Kidney tubule cell (primary cell): ENCODE data around the gene NPAT.
"Not testable (repeated sequence)": the region's sequence is repeated elsewhere in the genome, so short reads cannot be mapped to it uniquely, and the experiment has no call there.

Experiments used
- DNase-seq: peaks from one replicate; pipeline ENCODE4 v3.0.0-alpha.2; 2018; ENCODE audit warnings: low spot score

The NPAT gene

DNA sequence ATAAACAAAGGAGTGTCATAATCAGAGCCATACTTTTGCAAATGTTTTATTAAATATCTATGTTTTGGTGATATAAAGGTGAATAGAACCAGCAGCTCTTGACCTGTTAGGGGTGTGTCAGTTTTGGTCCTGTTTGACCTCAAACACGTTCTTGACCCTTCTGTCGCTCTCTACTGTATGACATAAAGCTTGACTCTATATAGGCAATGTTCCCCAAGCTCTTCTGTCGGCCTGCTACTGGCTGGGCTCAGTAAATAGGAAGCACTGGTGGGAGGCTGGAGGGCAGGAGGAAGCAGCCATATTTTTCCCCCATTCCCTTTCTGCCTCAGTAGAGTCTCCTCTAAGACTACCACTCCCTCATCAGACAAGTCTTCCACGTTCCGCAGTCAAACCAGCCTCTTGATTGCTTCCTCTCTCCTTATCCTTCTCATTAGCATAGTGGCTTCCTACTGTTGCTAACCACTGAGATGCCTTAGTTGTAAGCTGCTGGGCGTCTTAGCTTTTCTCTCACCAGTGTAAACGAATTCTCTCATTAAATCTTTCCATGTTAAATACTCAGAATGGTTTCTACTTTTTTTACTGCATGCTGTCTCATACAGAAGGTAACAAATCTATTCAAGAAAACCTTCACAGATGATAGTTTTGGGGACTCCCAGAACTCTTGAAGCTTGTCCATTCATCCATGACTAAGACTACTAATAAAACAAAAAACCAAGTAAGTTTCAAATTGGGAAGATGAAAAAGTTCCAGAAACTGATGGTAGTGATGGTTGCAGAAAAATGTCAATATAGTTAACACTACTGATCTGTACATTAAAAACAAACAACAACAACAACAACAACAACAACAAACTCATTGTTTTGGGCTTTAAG, 3.3 kb downstream of the NPAT start:
- DNase-seq, result no peak

DNA sequence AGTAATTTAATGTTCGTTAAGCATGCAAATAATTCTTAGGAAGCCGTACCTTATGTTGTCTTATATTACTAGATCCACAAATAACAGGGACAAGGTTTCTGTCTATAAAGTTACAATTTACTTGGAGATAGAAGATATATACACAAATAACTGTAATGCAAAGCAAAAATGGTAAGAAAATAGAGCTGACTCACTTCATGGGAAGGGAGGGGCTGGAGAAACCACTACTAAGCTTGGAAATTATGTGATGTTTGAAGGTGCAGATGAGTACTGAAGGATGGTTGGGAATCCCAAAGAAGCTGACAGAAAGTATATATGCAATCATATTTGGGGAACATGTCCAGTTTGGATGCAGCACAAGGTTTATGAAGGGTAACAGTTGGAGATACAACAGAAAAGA, 4.0 kb downstream of the NPAT start:
- DNase-seq, result no peak

DNA sequence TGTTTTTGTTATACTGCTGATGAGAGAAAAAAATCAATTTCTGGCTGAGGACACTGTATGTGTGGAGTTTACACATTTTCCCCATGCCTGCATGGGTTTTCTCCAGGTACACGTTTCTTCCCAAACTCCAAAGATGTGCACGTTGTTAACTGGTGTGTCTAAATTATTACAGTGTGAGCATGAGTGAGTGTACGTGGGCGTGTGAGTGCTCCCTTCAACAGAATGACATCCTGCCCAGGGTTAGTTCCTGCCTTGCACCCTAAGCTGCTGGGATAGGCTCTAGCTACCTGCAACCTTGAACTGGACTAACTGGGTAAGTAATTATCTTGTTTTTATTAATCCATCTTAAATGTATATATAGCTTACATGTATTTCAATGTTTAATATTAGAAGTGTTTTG, 5.5 kb downstream of the NPAT start:
- DNase-seq, result no peak

DNA sequence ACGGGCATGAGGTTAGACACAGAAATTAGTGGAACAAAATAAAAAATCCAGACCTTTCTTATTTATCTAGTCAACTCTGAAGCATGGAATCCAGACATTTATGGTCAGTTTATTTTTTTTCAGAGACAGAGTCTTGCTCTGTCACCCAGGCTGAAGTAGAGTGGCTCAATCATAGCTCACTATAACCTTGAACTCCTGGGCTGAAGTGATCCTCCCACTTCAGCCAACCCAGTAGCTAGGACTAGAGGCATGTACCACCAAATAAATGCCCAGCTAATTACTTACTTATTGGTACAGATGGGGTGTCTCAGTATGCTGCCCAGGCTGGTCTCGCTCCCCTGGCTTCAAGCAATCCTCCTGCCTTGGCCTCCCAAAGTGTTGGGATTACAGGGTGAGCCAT, 8.7 kb downstream of the NPAT start:
- DNase-seq, result no peak

DNA sequence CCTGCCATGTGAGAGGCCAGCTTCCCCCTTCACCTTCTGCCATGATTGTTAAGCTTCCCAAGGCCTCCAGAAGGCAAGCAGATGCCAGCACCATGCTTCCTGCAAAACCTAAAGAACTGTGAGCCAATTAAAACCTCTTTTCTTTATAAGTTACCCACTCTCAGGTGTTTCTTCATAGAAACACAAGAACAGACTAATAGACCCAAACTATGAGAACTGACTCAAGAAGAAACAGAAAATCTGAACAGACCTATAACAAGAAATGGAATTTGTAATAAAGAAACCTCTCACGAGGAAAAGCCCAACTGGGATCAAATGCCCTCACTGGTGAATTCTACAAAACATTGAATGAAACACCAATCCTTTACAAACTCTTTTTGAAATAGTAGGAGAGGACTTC, 12.0 kb downstream of the NPAT start:
- DNase-seq, result no peak

DNA sequence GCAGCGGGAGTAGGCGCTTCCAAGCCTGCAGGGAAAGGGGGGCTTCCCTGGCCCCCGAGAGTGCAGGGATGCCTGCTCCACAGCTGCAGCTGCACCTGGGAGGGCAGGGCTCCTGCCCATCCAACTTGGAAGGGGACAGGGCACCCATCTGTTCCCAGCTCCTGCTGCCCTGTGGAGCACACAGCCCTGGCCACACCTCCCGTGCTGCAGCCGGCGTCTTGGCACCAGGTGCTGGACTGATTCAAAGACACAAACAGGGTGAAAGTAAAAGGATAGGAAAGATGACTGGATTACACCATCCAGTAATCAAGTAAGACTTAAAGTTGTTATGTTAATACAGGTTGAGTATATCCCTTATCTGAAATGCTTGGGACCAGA, 14.8 kb downstream of the NPAT start:
- no peak for DNase-seq

DNA sequence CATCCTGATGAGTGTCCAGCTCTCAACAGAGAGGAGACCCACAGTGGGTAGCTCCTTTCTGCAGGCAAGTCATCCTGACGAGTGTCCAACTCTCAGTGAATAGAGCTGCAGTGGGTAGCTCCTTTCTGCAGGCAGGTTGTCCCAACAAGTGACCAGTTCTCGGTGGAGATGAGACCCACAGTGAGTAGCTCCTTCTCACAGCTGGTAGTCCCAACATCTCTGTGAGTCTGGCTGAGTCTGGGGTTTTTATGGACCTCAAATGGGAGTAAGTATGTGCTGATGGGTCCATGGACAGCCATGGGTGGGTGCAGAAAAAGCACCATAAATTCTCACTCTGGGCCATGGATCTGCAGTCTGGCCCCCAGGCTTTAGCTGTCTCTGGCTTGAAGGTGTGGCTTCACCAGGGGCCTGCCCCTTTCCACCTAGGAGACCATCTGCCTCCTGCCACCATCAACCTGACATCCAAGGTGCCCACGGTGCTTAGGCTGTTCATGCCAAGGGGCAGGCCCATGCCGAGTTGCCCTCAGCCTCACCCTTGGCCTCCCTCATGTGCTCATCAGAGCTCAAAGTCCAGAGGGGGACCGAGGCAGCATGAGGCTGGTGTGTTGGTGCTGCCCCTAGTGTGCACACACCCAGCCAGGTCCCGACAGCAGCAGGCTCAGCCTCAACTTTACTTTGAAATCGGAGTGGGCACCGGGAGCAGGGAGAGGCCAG, 15.3 kb downstream of the NPAT start:
- DNase-seq, result no peak

DNA sequence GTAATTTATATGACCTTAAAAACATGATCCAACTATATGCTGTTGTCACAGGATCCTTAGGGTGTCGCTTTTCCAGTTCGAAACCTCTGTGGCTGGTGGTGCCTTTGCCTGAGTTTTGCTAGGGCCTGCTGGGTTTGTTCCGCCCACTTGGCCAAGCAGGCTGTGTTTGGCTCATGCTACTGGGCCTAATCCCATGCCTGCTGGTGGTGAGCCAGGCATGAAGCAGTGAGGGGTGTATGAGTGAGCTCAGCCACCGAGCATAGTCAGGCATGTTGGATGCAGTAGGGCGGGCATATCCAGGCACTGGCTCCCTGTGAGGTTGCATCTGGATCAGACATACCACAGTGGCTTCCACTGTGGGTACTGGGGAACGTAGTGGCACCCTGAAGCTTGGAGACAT, 16.3 kb downstream of the NPAT start:
- DNase-seq, result no peak

DNA sequence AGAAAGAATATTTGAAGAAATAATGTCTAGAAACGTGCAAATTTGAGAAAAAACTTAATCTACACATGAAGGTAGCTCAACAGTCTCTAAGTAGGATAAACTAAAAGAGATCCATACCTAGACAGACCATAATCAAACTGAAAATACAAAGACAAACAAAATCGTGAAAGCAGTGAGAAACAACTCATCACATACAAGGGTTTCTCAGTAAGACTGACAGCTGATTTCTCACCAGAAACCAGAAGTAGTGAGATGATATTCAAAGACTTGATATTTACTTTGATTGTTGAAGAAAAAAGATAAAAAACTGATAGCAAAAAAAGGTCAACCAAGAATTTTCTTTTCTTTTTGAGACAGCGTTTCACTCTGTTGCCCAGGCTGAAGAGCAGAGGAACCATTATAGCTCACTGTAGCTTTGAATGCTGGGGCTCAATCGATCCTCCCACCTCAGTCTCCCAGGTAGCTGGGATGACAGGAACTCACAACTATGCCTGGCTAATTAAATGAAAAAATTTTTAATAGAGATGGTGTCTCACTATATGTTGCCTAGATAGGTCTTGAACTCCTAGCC, 17.4 kb downstream of the NPAT start:
- DNase-seq, result no peak

DNA sequence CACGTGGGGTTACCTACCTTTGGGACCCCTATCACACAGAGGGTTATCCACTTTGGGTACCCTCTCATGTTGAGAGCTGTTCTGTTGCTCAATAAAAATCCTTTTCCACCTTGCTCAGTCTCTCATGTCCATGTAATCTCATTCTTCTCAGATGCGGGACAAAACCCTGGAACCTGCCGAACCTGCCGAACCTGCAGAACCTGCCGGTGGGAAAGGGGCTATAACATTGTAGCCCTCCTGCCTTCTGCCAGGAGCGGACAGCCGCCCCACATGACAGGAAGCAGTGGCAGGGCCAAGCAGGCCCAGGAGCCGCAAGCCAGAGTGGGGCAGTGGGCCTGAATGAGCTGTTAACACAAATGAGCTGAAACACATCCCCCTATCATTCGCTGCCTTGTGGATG, 18.1 kb downstream of the NPAT start:
- no peak for DNase-seq

DNA sequence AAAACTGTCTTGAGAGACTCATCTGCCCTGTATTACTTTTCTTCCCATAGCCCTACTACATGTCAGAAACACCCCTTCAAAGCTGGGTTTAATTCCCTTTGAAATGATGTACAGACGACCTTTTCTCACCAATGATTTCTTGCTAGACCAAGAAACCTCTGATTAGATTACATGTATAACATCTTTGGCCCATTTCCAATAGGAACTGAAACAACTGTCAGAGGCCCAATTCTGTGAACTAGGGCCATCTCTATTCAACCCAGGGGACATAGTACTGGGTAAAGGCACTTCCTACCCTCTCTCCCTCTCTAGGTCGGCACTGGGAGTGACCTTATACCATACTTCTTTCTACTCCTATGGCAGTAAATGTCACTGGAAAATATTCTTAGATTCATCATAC, 19.4 kb downstream of the NPAT start:
- no peak for DNase-seq

DNA sequence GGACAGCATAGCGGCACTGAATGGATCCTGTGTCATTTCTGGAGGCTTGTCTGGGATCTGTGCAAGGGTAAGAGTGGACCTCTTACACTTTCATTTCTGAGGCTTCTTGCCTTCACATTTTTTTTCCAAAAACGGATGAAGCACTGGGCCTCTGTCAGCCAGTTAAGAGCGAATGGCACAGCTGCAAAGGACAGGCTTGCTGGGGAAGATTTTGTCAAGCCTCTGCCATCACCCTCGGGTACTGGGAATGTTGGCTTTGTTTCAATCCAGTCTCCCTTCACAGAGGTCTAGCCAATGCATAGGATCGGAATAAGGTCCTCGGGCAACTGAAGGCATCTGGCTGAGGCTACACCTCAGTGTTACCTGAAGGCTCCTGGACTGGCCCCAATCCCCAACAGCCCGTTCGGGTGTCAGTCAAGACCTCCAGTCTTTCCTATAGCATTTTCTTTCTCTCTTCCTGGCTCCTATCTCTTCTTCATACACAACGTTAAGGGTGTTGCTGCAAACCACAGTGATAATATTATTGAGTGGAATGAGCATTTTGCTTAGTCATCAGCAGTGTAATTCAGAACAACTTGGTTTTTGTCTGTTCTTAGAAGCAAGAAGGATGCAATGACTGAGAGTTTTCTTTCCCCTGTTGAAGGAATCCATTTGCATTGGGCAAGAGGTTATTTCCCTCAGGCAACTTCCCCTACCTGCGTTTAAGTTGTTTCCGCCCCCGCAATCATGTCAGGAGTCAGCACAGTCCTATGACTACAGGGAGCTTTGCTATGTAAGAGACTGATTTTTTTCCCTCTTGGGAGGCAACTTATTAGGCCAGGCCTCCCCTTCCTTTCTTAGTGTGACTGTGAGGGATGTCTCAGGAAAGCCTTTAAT, 22.8 kb downstream of the NPAT start:
- peak; percentile 65 for DNase-seq

DNA sequence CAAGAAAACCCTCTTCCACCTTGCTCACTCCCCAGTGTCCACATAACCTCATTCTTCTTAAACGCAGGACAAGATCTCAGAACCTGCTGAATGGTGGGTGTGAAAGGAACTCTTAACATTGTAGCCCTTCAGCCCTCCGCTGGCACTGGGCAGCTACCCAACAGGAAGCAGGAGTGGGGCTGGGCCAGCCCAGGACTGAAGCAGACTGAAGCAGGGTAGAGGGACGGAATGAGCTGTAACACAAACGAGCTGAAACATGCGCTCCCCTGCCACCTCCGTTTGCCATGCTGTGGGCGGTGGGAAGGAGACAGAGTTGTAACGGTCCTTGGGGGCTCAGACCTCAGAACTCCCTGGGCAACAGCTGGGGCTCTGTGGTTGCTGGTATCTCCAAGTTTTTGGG, 23.6 kb downstream of the NPAT start:
- no peak for DNase-seq

DNA sequence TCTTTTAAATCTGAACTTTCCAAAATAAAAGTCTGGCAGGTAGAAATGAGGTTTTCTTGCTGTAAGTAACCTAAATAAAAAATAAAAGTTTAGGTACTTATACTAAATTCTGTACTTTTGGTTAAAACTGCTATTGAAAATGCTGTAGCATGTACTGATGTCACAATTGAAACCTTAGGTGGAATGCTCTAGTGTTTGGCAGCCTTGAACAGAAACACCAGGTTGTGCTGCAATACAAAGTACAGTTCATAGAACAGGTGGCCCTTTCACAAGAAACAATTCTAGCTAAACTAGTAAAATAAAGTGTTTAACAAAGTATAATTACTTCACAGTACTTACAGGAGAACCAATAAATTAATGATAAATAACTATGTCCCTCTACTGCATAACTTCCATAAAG, 25.1 kb downstream of the NPAT start:
- no peak for DNase-seq

DNA sequence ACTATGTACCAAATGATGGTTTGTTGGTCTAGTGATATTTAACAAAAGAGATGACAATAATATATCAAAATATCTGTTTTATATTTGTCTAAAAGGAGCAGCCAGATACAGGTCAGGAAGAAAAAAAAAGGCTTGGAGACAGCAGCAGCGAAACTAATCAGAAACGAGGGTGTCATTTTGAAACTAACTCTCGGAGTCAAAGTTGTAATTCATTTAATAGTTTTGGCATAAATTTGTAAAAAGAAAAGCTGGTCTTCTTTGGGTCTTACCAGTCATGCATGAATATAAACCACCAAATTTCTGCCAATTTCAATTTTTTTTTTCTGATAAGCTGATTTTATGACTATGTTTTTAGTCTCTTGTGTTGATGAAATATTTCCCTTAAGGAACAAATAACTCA, 25.5 kb downstream of the NPAT start:
- DNase-seq, result no peak

DNA sequence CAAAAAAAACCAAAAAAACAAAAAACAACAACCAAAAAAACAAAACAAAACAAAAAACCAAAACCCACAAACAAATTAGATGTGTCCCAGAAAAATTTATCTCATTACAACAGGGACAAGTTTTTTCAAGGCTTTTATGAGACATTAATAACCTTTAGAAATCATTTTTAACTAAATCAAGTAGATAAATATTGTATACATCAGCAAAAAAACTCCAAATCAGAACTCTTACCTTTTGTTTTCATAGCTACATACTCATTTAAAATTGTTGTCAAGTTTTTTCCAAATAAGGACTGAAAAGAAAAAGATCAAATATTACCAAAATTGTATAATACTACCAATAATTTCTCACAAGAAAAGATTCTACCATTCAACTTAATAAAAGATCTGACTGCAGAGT, 28.7 kb downstream of the NPAT start:
- DNase-seq, result no peak

DNA sequence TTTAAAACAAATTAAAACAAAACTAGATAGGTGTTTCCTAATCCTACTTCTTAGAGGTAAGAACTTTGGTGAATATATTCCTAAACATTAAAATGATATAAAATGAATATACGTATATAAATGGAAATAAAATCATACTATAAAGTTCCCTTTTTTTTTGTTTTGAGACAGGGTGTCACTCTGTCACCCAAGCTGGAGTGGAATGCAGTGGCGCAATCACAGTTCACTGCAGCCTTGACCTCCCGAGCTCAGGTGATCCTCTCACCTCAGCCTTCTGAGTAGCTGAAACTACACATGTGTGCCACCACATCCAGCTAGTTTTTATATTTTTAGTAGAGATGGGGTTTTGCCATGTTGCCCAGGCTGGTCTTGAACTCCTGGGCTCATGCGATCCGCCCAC, 44.9 kb downstream of the NPAT start:
- no peak for DNase-seq

DNA sequence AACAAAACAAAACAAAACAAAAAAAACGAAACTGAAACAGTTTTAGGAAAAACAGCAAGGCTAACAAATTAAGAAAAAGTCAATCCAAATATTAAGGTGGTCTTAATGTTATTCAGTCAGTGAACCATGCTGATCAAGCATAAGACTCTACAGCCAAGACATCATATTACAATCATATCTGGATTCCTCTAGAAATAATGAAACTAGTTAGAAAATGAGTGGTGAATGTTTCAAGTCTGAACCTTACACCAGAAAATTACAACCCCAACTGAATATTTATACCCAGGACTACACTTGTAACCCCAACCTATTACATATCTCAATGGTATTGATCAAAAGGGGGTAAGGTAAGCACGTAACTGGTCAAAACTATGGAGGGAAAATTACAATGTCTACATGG, 52.3 kb downstream of the NPAT start:
- DNase-seq, result no peak

DNA sequence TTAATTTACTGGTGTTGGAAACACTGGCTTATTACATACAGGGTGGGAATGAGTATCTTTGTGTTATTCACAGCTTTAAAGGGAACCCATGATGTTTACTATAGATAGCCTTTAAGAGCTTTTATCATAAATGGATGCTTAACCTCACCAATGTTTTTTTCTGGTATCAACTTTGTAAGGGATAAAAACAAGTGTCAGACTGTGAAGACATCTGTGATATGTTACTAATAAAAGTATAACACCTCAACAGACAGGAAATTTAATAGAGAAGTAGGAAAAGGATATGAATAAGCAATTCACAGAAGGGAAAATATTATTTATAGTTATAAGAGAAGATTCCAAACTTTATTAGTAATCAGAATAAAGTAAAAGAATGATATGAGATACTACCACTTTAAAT, 54.8 kb downstream of the NPAT start:
- DNase-seq, result no peak

DNA sequence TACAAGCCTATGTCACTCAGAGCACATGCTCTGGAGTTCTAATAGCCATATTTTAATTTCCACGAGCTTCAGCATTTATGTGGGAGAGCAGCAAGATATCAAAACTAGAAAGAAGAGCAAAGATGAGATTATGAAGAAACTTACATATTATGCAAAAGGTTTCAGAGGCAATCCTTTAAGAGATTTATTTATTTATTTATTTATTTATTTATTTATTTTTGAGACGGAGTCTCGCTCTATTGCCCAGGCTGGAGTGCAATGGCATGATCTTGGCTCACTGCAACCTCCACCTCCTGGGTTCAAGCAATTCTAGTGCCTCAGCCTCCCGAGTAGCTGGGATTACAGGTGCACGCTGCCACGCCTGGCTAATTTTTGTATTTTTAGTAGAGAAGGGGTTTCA, 59.6 kb downstream of the NPAT start:
- DNase-seq, result not testable (repeated sequence)

DNA sequence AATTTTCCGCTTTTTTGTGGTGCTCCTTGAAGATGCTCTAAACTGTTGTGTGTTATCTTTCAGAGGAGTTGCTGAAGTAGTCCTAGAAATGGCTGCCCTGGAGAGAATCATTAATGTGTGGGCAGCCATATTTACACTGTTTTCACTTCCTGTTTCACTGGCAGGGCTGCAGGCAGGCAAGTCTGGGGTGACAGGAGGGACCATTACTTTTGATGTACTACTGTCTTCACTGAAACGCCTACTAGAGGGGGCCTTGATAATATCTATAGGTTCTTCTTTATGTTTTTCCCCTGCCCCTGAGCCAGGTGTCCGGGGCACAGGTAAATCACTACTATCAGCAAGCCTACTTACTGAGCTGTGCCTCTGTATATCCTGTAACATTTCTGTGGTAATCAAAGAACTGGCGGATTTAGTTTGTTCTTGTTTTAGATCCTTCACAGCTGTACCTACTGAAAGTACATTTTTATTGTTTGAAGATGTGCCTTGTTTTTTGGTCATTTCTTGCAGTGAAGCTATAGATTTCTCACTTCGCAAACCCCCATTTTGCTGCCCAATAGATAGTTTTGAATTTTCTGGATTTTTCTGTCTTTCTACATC, 61.4 kb downstream of the NPAT start:
- no peak for DNase-seq

DNA sequence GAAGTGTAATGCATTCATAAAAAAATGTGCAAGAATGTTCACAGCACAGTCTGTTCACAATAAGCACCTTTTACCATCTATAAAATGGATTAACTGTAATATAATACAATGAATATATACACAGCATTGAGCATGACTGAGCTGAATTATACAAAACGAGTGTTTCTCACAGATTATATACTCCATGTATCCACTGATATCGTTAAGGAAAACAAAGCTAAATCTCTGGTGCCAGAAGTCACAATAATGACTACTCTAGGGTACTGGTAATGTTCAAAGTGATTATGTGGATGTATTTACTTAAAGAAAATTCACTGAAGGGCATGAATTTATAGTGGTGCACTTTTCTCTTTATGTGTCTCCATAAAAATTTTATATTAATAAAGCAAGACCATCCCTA, 67.8 kb downstream of the NPAT start:
- DNase-seq, result no peak
